Endodermal cell (in vitro differentiated cells): ENCODE results near the gene DHPS. TPM values are rescaled to one million over a fixed set of nuclear protein-coding genes. Genes with fewer than 3 reads are reported as not detected.

Experiments
- DNase-seq: peaks from one replicate; pipeline ENCODE4 v3.0.0-alpha.2; 2017
- H3K27ac ChIP-seq: 2 replicates; pipeline ENCODE4 v1.5.1; 2013; ENCODE audit warnings: mild to moderate bottlenecking, low read depth, low read length, moderate library complexity
- H3K27me3 ChIP-seq: 2 replicates; pipeline ENCODE4 v1.6.1; 2013; ENCODE audit warnings: mild to moderate bottlenecking, low read length, moderate library complexity; ENCODE audit not compliant: insufficient read depth, control insufficient read depth, poor library complexity, severe bottlenecking
- H3K36me3 ChIP-seq: 2 replicates; pipeline ENCODE4 v1.7.0; 2013; ENCODE audit warnings: mild to moderate bottlenecking, low read length, moderate library complexity; ENCODE audit not compliant: control insufficient read depth, insufficient read depth
- H3K4me1 ChIP-seq: one replicate; pipeline ENCODE4 v1.7.0; 2013; ENCODE audit warnings: low read length; ENCODE audit not compliant: control insufficient read depth, insufficient read depth
- H3K4me3 ChIP-seq: 2 replicates; pipeline ENCODE4 v1.5.1; 2013; ENCODE audit warnings: mild to moderate bottlenecking, low read length, moderate library complexity
- H3K9ac ChIP-seq: 2 replicates; pipeline ENCODE4 v1.6.1; 2013; ENCODE audit warnings: mild to moderate bottlenecking, low read length, moderate library complexity; ENCODE audit not compliant: poor library complexity, severe bottlenecking; ENCODE audit errors: extremely low read depth
- H3K9me3 ChIP-seq: 2 replicates; pipeline ENCODE4 v1.6.1; 2013; ENCODE audit warnings: mild to moderate bottlenecking, low read length, moderate library complexity; ENCODE audit not compliant: control insufficient read depth
- H3K27ac Mint-ChIP-seq: 2 replicates; pipeline ENCODE4 v1.8.0; 2020; ENCODE audit warnings: mixed read lengths
- H3K27me3 Mint-ChIP-seq: 2 replicates; pipeline ENCODE4 v1.8.0; 2021; ENCODE audit warnings: mild to moderate bottlenecking, mixed read lengths; ENCODE audit not compliant: insufficient read depth
- H3K36me3 Mint-ChIP-seq: 2 replicates; pipeline ENCODE4 v1.8.0; 2020; ENCODE audit warnings: low read depth, mixed read lengths
- H3K4me1 Mint-ChIP-seq: 2 replicates; pipeline ENCODE4 v1.8.0; 2020; ENCODE audit warnings: mixed read lengths
- H3K4me3 Mint-ChIP-seq: 2 replicates; pipeline ENCODE4 v1.8.0; 2020; ENCODE audit warnings: mild to moderate bottlenecking, moderate library complexity, mixed read lengths
- H3K9me3 Mint-ChIP-seq: 2 replicates; pipeline ENCODE4 v1.8.0; 2020; ENCODE audit warnings: mild to moderate bottlenecking, mixed read lengths
- CTCF ChIP-seq: fragments of 200-600 bp; sonication (generic); conservative IDR thresholded peaks from 2 replicates; pipeline ENCODE4 v1.5.0; 2021; ENCODE audit warnings: antibody characterized with exemption, mild to moderate bottlenecking
- WGBS, 2 experiments: methylation state at CpG; one replicate each; pipeline versions ENCODE4 v1.1.5 to v1.1.7; 2013; ENCODE audit warnings: missing lambda C conversion rate in 2 of 2, mixed read lengths in 1 of 2; ENCODE audit not compliant: insufficient coverage in 1 of 2, insufficient read length in 1 of 2; 5-methylcytosine and 5-hydroxymethylcytosine counted together
- long read RNA-seq, 4 experiments: library from polyadenylated mRNA in 2 of 4; library from RNA in 1 of 4; library from capped mRNA in 1 of 4; stranded (forward) in 3 of 4; unstranded in 1 of 4; transcript quantifications; one replicate each; pipeline ENCODE4 v2.0.0, GENCODE V29; 2020 to 2021; ENCODE audit warnings: inconsistent platforms in 1 of 4
- polyA plus RNA-seq, 2 experiments: library from polyadenylated mRNA; stranded (reverse); fragments of 50-300 nt; gene quantifications; one replicate each; pipeline ENCODE4 v1.2.3, GENCODE V29; 2013
- total RNA-seq, 2 donors: library from RNA; stranded (reverse); fragmentation: NEBNext Ultra II Directional in 1 of 2; extraction: Animal tissue kit (Norgen Biotek cat#: 25700) in 1 of 2; gene quantifications; 2 replicates in 1 of 2; 3 replicates in 1 of 2; pipeline ENCODE4 v1.2.1, GENCODE V29; 2021

The DHPS gene
- total RNA-seq = 10 to 100 TPM; 76.1 to 98.5 TPM
- 104 TPM for polyA plus RNA-seq (2013, experiment 1 of 2)
- 94.4 TPM for polyA plus RNA-seq (2013, experiment 2 of 2)
- long read RNA-seq, experiment 1, transcript DHPS-201 (9 exons, 1,363 nt) = major isoform, 20 of 35 reads
- long read RNA-seq, experiment 1, partial matches to known transcripts = 4 of 35 reads
- long read RNA-seq, experiment 1, other reads (novel, unspliced or antisense) = 7 of 35 reads
- long read RNA-seq, experiment 2, transcript DHPS-201 (9 exons, 1,363 nt) = major isoform, 35 of 56 reads
- long read RNA-seq, experiment 2, transcript DHPS-221 (8 exons, 1,176 nt) = minor isoform, 10 of 56 reads
- long read RNA-seq, experiment 2, partial matches to known transcripts = 0 of 56 reads
- long read RNA-seq, experiment 2, other reads (novel, unspliced or antisense) = 11 of 56 reads
- long read RNA-seq, experiment 3, transcript DHPS-201 (9 exons, 1,363 nt) = major isoform, 165 of 204 reads
- long read RNA-seq, experiment 3, transcript DHPS-221 (8 exons, 1,176 nt) = minor isoform, 22 of 204 reads
- long read RNA-seq, experiment 3, partial matches to known transcripts = 1 of 204 reads
- long read RNA-seq, experiment 3, other reads (novel, unspliced or antisense) = 13 of 204 reads
- long read RNA-seq, experiment 4, transcript DHPS-221 (8 exons, 1,176 nt) = minor isoform, 14 of 155 reads
- long read RNA-seq, experiment 4, transcript DHPS-207 (9 exons, 1,172 nt) = minor isoform, 6 of 155 reads
- long read RNA-seq, experiment 4, transcript DHPS-201 (9 exons, 1,363 nt) = major isoform, 104 of 155 reads
- long read RNA-seq, experiment 4, transcript DHPS-218 (2 exons, 1,085 nt) = minor isoform, 7 of 155 reads
- long read RNA-seq, experiment 4, partial matches to known transcripts = 1 of 155 reads
- long read RNA-seq, experiment 4, other reads (novel, unspliced or antisense) = 21 of 155 reads

GRCh38 chr19:12681074-12681987 lies at the start of gene DHPS:
DHPS (minus strand) TSS chr19:12681880; CDS start chr19:12681766, 114 bp downstream.
- Mint-ChIP-seq H3K4me3 (peak within 1 kb of the TSS; percentile 96), H3K36me3 (peaks cover 34% of the 10 kb centered on the region), H3K4me1 (peaks cover 4% of the 10 kb centered on the region), H3K27me3 (no peaks in the 10 kb centered on the region), H3K27ac (peak within 1 kb of the TSS; percentile 98), H3K9me3 (no peaks in the 10 kb centered on the region)
- WGBS, 2 experiments = 0% methylated on average over 33 to 68 of the region's 68 CpGs
- H3K27me3 ChIP-seq = no peaks in the 10 kb centered on the region
- H3K36me3 ChIP-seq = peaks cover 36% of the 10 kb centered on the region
- H3K4me1 ChIP-seq = no peaks in the 10 kb centered on the region
- peak within 1 kb of the TSS; percentile 100 for H3K9ac ChIP-seq
- TF ChIP-seq CTCF = no peak
- H3K4me3 ChIP-seq = peak within 1 kb of the TSS; percentile 95
- peak; percentile 98 for DNase-seq
- peak within 1 kb of the TSS; percentile 99 for H3K27ac ChIP-seq
- H3K9me3 ChIP-seq = no peaks in the 10 kb centered on the region

- 95 to 97% methylated on average over 15 to 24 of the region's 24 CpGs for WGBS, 2 experiments
- H3K27ac Mint-ChIP-seq = no peak overlapping the region
- no peak overlapping the region for H3K27ac ChIP-seq
- H3K4me3 ChIP-seq = no peak overlapping the region
- no peaks in the 10 kb centered on the region for H3K9me3 ChIP-seq
- no peaks in the 10 kb centered on the region for H3K27me3 ChIP-seq
- H3K4me1 ChIP-seq = peaks cover 2% of the 10 kb centered on the region
- H3K27me3 Mint-ChIP-seq = no peaks in the 10 kb centered on the region
- peaks cover 32% of the 10 kb centered on the region for H3K36me3 Mint-ChIP-seq
- peaks cover 12% of the 10 kb centered on the region for H3K4me1 Mint-ChIP-seq
- no peak for DNase-seq
- H3K36me3 ChIP-seq = peaks cover 33% of the 10 kb centered on the region
- no peak overlapping the region for H3K9ac ChIP-seq
- no peak overlapping the region for H3K4me3 Mint-ChIP-seq
- no peak for TF ChIP-seq CTCF
- no peaks in the 10 kb centered on the region for H3K9me3 Mint-ChIP-seq
These were observed 49.7 kb upstream of the DHPS start for GRCh38 chr19:12731337-12731736.

GRCh38 chr19:12730064-12730463 lies 48.4 kb upstream of the DHPS start:
- Histone ChIP-seq H3K4me1 (peaks cover 2% of the 10 kb centered on the region), H3K9ac (no peak overlapping the region), H3K9me3 (no peaks in the 10 kb centered on the region), H3K36me3 (peaks cover 33% of the 10 kb centered on the region), H3K27me3 (no peaks in the 10 kb centered on the region), H3K4me3 (no peak overlapping the region), H3K27ac (no peak overlapping the region)
- peaks cover 12% of the 10 kb centered on the region for H3K4me1 Mint-ChIP-seq
- no peak for TF ChIP-seq CTCF
- H3K27me3 Mint-ChIP-seq = no peaks in the 10 kb centered on the region
- H3K4me3 Mint-ChIP-seq = no peak overlapping the region
- WGBS, 2 experiments = 97 to 100% methylated on average over 2 to 3 of the region's 3 CpGs
- no peaks in the 10 kb centered on the region for H3K9me3 Mint-ChIP-seq
- H3K36me3 Mint-ChIP-seq = peaks cover 32% of the 10 kb centered on the region
- H3K27ac Mint-ChIP-seq = no peak overlapping the region
- DNase-seq = peak; percentile 30
